Measurements from ENCODE around the gene MSH2. TPM values are rescaled to one million over a fixed set of nuclear protein-coding genes. Genes with fewer than 3 reads are reported as not detected.

MSH2 gene
- total RNA-seq, 1 experiment from 2014 or later, result 8.7 TPM

- intact Hi-C loops (cut with micrococcal nuclease), result no loop called here
- peaks cover 17% of the 10 kb centered on the region for H3K36me3 Mint-ChIP-seq (ENCODE audit: insufficient read depth, unreplicated experiment)
- DNase-seq (ENCODE audit: unreplicated experiment), result no peak
- no peak overlapping the region for H3K4me3 Mint-ChIP-seq (ENCODE audit: unreplicated experiment)
- ChIA-PET CTCF (no interaction called here), POLR2A (no interaction called here)
- H3K27ac Mint-ChIP-seq (ENCODE audit: low read depth, unreplicated experiment), result no peak overlapping the region
- H3K9me3 Mint-ChIP-seq (ENCODE audit: unreplicated experiment), result no peaks in the 10 kb centered on the region
- no peaks in the 10 kb centered on the region for H3K4me1 Mint-ChIP-seq (ENCODE audit: insufficient read depth, unreplicated experiment)
- BruUV-seq (replicated peaks), result no TSS peak
- no peak for TF ChIP-seq CTCF (IDR thresholded peaks at IDR 0.05; ENCODE audit: unreplicated experiment)
- no peaks in the 10 kb centered on the region for H3K27me3 Mint-ChIP-seq (ENCODE audit: insufficient read depth, unreplicated experiment)
These were observed 56.1 kb downstream of the MSH2 start for GRCh38 chr2:47459021-47459420.

GRCh38 chr2:47460766-47461165 is 57.8 kb downstream of the MSH2 start:
- Mint-ChIP-seq H3K27me3 (ENCODE audit: insufficient read depth, unreplicated experiment) (no peaks in the 10 kb centered on the region), H3K27ac (ENCODE audit: low read depth, unreplicated experiment) (no peak overlapping the region), H3K4me1 (ENCODE audit: insufficient read depth, unreplicated experiment) (no peaks in the 10 kb centered on the region), H3K9me3 (ENCODE audit: unreplicated experiment) (no peaks in the 10 kb centered on the region), H3K4me3 (ENCODE audit: unreplicated experiment) (no peak overlapping the region), H3K36me3 (ENCODE audit: insufficient read depth, unreplicated experiment) (peaks cover 26% of the 10 kb centered on the region)
- DNase-seq (ENCODE audit: unreplicated experiment), result no peak
- BruUV-seq (replicated peaks), result no TSS peak
- POLR2A ChIA-PET, result no interaction called here
- CTCF ChIA-PET, result interaction anchor here (0.7 to 1.9 kb wide), 4 partner anchors 23 to 307 kb away, joined by 3 to 8 read pairs (median 4); no protein-coding TSS in a partner anchor
- intact Hi-C loops (cut with micrococcal nuclease), result no loop called here
- no peak for TF ChIP-seq CTCF (IDR thresholded peaks at IDR 0.05; ENCODE audit: unreplicated experiment)

DNA sequence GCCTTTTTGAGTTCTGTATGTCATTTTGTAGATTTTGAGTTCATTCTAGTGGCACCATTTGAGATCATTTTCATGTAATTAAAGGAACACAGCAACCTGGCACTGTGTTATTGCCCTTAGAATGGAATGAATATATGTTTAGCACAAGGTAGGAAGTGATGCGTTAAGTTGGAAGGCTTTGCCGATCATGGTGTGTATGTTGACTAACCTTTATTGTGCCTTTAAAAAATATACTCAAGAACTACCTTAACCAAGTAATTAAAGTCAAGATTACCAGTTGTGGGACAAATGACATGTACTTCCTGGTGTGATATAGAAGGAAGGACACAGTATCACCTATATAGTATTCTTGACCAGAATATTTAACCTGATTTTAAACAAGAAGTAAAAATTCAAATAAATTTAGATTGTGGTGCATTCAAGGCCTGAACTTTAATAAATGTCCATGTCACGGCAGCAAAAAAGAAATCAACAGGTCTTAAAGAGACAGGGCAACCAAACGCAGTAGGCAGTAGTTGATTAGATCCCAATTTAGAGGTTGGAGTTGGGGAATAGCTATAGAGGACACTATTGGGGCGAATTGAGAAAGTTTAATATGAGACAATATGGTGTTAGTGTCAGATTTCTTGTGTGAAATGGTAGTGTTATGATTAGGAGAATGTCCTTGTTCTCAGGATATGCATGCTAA is 68.6 kb downstream of the MSH2 start:
- BruUV-seq (replicated peaks), result no TSS peak
- no peak for TF ChIP-seq CTCF (IDR thresholded peaks at IDR 0.05; ENCODE audit: unreplicated experiment)
- POLR2A ChIA-PET, result no interaction called here

GRCh38 chr2:47479863-47480262 is 76.9 kb downstream of the MSH2 start:
- CTCF ChIA-PET, result no interaction called here
- BruUV-seq (replicated peaks), result no TSS peak
- no peaks in the 10 kb centered on the region for H3K27me3 Mint-ChIP-seq (ENCODE audit: insufficient read depth, unreplicated experiment)
- intact Hi-C loops (cut with micrococcal nuclease), result no loop called here
- H3K4me1 Mint-ChIP-seq (ENCODE audit: insufficient read depth, unreplicated experiment), result no peaks in the 10 kb centered on the region
- peaks cover 16% of the 10 kb centered on the region for H3K36me3 Mint-ChIP-seq (ENCODE audit: insufficient read depth, unreplicated experiment)
- no peak overlapping the region for H3K27ac Mint-ChIP-seq (ENCODE audit: low read depth, unreplicated experiment)
- DNase-seq (ENCODE audit: unreplicated experiment), result no peak
- POLR2A ChIA-PET, result interaction anchor here (0.9 kb wide), 1 partner anchor 9 kb away, joined by 4 read pairs; no protein-coding TSS in a partner anchor
- H3K9me3 Mint-ChIP-seq (ENCODE audit: unreplicated experiment), result no peaks in the 10 kb centered on the region
- H3K4me3 Mint-ChIP-seq (ENCODE audit: unreplicated experiment), result no peak overlapping the region
- TF ChIP-seq CTCF (IDR thresholded peaks at IDR 0.05; ENCODE audit: unreplicated experiment), result no peak

More for the DNA sequence above, 68.6 kb downstream of the MSH2 start:
- no peaks in the 10 kb centered on the region for H3K4me1 Mint-ChIP-seq (ENCODE audit: insufficient read depth, unreplicated experiment)
- H3K4me3 Mint-ChIP-seq (ENCODE audit: unreplicated experiment), result no peak overlapping the region
- no peaks in the 10 kb centered on the region for H3K9me3 Mint-ChIP-seq (ENCODE audit: unreplicated experiment)
- no peak overlapping the region for H3K27ac Mint-ChIP-seq (ENCODE audit: low read depth, unreplicated experiment)
- peaks cover 55% of the 10 kb centered on the region for H3K36me3 Mint-ChIP-seq (ENCODE audit: insufficient read depth, unreplicated experiment)
- no peaks in the 10 kb centered on the region for H3K27me3 Mint-ChIP-seq (ENCODE audit: insufficient read depth, unreplicated experiment)
- CTCF ChIA-PET, result interaction anchor here (0.7 kb wide), 1 partner anchor 34 kb away, joined by 3 read pairs; no protein-coding TSS in a partner anchor
- intact Hi-C loops (cut with micrococcal nuclease), result no loop called here
- DNase-seq (ENCODE audit: unreplicated experiment), result no peak

Data from MCF 10A (cell line).